Left colon (tissue), 2 donors: ENCODE results near the gene ICAM4. TPM values are rescaled to one million over a fixed set of nuclear protein-coding genes. Genes with fewer than 3 reads are reported as not detected.
"Not testable (repeated sequence)": the region's sequence is repeated elsewhere in the genome, so short reads cannot be mapped to it uniquely, and the experiment has no call there.

Experiments
- ATAC-seq: fragments of 200-7000 bp; cut with Tn5 transposase; one replicate; pipeline ENCODE4 v1.9.1; 2020; ENCODE audit warnings: mild to moderate bottlenecking, moderate library complexity
- DNase-seq, 2 donors: peaks; one replicate each; pipeline ENCODE4 v3.0.0-alpha.2; 2020
- intact Hi-C, 2 donors: fragments of 100-400 bp; cut with DNase I in 1 of 2; cut with micrococcal nuclease in 1 of 2; formaldehyde crosslinking; loops; one replicate each; pipeline versions ENCODE4 v1.11.2 to v1.14.0; 2022; cut with DNase I, micrococcal nuclease
- long read RNA-seq: library from polyadenylated mRNA; unstranded; transcript quantifications from one replicate; pipeline ENCODE4 v2.0.0, GENCODE V29; 2021
- total RNA-seq, 2 donors: library from RNA; stranded (reverse); fragmentation: NEBNext Ultra II Directional; extraction: Animal tissue kit (Norgen Biotek cat#: 25700); gene quantifications; one replicate each; pipeline ENCODE4 v1.2.1, GENCODE V29; 2021
- donor health status: DM: no; HTN: no; CAD: no.
- donor health status: DM: yes; HTN: yes; CAD: no.

Gene ICAM4
- under 1 TPM in 1 of 2 donors, not detected in 1; 0.53 TPM for total RNA-seq
- long read RNA-seq: 0 reads

DNA sequence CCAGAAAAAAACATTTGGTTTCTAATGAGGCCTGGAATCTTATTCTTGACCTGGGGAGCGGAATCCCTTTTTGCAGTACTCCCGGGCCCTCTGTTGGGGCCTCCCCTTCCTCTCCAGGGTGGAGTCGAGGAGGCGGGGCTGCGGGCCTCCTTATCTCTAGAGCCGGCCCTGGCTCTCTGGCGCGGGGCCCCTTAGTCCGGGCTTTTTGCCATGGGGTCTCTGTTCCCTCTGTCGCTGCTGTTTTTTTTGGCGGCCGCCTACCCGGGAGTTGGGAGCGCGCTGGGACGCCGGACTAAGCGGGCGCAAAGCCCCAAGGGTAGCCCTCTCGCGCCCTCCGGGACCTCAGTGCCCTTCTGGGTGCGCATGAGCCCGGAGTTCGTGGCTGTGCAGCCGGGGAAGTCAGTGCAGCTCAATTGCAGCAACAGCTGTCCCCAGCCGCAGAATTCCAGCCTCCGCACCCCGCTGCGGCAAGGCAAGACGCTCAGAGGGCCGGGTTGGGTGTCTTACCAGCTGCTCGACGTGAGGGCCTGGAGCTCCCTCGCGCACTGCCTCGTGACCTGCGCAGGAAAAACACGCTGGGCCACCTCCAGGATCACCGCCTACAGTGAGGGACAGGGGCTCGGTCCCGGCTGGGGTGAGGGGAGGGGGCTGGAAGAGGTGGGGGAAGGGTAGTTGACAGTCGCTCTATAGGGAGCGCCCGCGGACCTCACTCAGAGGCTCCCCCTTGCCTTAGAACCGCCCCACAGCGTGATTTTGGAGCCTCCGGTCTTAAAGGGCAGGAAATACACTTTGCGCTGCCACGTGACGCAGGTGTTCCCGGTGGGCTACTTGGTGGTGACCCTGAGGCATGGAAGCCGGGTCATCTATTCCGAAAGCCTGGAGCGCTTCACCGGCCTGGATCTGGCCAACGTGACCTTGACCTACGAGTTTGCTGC lies at the start of gene ICAM4:
Gene ICAM4 (plus strand): TSS at position 153 of the 935 bp plus-strand sequence. CDS start 58 bp downstream, at position 211.
- peak; percentile 24 for ATAC-seq
- DNase-seq: peak; percentile 43 to 67
- intact Hi-C loops: loop anchor here in 1 of 2 donors (10.0 kb wide), 1 partner anchor 418 kb away; the partner anchor contains the start of gene QTRT1

GRCh38 chr19:10237702-10238101 lies 49.1 kb upstream of the ICAM4 start:
- no peak for ATAC-seq
- DNase-seq: no peak
- intact Hi-C loops: no loop called here

DNA sequence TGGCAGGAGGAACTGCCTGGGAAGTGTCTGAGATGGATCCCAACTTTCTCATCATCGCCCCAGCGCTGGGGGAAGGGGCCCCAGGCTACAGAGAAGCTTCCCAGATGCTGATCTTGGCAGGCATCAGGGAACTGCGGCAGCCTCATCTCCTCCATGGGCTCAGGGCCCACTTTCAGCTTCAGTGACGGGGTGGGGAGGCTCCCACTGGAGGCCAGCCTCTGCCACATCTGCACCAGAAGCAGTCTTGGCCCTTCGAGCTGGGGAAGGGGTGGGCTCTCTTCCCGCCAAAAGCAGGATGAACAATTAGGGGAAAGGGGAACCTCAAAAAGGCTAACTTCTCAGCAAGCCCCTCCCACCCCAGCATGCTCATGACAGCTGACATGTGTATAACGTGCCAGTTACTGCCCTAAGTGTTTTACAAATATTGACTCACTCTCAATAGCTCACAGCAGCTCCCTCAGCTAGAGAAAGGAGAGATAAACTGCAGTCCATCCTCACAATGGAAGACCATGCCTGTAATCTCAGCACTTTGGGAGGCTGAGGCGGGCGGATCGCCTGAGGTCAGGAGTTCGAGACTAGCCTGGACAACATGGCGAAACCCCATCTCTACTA lies 48.5 kb upstream of the ICAM4 start:
- DNase-seq (peak; percentile 50 to 62), ATAC-seq (peak; percentile 95)
- intact Hi-C loops: no loop called here

DNA sequence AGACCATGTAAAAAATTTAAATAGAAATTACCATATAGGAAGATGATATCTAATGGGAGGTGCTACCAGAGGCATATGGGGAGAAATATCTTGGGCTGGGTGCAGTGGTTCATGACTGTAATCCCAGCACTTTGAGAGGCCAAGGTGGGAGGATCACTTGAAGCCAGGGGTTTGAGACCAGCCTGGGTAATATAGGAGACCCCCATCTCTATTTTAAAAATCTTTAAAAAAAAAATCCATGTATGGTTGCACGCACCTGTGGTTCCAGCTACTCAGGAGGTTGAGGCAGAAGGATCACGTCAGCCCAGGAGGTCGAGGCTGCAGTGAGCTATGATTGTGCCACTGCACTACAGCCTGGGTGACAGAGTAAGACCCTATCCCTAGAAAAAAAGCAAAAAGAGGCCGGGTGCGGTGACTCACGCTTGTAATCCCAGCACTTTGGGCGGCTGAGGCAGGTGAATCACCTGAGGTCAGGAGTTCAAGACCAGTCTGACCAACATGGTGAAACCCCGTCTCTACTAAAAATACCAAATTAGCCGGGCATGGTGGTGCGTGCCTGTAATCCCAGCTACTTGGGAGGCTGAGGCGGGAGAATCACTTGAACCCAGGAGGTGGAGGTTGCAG lies 44.8 kb upstream of the ICAM4 start:
- DNase-seq, intact Hi-C loops, ATAC-seq: not testable (repeated sequence)

- DNase-seq: no peak
- ATAC-seq: no peak
- intact Hi-C loops: no loop called here
These were observed 43.1 kb upstream of the ICAM4 start for GRCh38 chr19:10243606-10244005.

DNA sequence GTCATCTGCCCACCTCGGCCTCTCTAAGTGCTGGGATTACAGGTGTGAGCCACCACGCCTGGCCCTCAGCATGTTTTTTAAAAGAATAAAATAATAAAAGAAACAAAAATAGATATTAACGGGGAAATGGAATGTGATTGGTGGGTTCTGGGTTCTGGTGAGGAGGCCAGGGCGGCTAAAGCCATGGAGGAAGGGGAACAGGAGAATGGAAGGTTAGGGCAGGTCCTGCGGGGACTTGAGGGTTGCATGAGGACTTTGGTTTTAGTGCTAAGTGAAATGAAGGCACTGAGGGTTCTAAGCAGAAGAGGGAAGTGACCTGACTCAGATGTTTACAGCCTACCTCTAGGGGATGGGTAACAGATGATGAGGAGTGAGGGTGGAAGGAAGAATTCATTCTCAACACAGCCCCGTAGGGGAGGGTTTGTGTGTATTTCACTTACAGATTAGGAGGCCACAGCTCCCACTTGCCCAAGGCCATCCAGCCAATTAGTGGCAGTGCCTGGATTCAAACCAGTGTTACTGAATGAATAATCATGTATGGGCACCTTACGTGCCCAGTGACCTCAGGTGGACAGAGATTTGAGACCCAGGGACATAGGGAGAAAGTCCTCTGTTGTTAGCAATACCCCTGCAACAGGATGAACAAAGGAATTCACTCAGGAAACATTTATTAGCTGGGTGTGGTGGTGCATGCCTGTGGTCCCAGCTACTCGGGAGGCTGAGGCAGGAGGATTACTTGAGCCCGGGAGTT lies 41.4 kb upstream of the ICAM4 start:
- intact Hi-C loops: no loop called here
- ATAC-seq (no peak), DNase-seq (no peak)

DNA sequence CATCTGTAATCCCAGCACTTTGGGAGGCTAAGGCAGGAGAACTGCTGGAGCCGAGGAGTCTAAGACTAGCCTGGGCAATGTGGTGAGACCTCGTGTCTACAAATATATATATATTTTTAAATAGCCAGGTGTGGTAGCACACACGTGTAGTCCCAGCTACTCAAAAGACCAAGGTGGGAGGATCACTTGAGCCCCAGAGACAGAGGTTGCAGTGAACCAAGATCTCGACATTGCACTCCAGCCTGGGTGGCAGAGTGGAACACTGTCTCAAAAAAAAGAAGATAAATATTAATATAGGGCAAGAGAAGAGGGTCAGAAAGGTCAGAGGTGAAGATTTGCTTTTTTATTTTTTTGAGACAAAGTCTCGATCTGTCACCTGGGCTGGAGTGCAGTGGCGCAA lies 40.2 kb upstream of the ICAM4 start:
- ATAC-seq (no peak), DNase-seq (no peak)
- intact Hi-C loops: no loop called here

DNA sequence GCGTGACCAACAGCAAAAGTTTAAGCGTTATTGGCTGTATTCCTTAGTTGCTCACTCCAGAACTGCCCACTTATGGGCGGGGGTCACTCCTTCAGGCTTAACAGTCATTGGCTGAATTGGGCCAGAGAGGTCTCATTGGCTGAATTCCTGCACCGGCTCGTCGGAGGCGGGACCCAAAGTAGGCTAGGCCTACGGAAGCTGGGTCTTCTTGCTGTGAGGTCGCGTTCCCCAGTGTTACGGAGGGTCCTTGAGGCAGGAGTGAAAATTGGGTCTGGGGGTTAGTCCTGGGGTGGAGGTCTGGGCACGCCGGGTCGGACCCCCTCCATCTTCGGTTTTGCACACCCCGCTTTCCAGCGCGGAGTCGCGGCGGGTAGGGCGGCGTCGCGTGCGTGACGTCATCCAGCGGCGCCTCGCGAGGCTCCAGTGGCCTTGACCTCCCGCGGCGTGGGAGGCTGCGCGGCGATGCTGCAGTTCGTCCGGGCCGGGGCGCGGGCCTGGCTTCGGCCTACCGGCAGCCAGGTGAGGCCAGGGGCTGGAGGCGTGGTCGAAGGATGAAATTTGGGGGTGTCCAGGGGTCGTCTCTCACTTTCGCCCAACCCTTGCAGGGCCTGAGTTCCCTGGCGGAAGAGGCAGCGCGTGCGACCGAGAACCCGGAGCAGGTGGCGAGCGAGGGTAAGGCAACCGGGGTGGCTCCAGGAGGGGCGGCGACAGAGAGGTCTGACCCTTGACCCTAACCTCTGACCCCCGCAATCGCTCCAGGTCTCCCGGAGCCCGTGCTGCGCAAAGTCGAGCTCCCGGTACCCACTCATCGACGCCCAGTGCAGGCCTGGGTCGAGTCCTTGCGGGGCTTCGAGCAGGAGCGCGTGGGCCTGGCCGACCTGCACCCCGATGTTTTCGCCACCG lies 34.7 kb upstream of the ICAM4 start, which contains the start of gene MRPL4:
Gene MRPL4 (plus strand): TSS at position 423 of the 903 bp plus-strand sequence. CDS start 40 bp downstream, at position 463.
- DNase-seq: peak; percentile 98 to 99
- intact Hi-C loops: no loop called here
- peak; percentile 92 for ATAC-seq

GRCh38 chr19:10252707-10253106 lies 34.0 kb upstream of the ICAM4 start:
- ATAC-seq: no peak
- intact Hi-C loops: no loop called here
- DNase-seq: no peak

DNA sequence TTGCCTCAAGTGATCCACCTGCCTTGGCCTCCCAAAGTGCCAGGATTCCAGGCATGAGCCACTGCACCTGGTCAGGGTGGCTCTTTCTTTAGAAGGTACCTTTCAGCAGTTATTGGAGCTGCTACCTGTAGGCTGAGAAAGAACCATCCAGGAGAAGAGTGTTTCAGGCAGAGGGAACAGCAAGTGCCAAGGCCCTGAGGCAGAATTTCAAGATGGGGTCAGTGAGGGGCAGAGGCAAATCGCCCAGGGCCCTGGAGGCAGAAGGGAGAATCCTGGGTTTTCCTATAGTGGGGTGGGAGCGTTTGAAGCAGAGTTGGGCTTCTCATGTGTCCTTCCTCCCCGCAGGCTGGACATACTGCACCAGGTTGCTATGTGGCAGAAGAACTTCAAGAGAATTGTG lies 32.5 kb upstream of the ICAM4 start:
- intact Hi-C loops: no loop called here
- no peak for DNase-seq
- ATAC-seq: no peak

DNA sequence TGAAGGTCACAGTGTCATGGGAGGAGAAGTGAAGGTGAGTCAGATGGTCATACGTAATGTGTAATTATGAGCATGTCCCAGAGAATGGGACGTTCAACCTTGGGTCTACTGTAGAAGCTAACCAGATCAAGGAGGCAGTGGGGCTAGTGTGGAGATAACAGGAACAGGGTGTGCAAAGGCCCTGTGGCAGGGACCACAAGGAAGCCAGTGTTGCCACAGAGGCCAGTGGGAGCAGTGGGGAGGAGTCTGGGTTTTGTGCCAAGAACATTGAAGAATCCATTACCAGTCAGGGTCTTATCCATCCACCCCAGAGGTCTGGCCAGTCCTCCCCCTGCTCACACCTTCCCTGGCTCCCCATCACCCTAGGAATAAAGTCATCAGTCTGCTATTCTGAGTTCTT lies 31.4 kb upstream of the ICAM4 start:
- ATAC-seq (no peak), DNase-seq (no peak)
- intact Hi-C loops: no loop called here

DNA sequence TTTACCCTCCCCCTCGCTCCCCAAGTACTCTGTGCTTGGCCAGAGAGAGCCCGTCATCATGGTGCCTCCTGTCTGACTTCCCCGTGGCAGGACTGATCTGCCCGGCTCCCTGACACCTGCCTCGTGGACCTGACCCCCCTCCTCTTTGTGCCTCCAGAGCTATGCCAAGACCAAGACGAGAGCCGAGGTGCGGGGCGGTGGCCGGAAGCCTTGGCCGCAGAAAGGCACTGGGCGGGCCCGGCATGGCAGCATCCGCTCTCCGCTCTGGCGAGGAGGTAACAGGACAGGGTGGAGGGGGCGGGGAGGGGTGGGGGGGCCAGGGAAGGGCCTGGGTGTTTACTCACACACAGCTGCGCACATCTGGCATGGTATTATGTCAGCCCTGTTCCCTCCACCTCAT lies 30.2 kb upstream of the ICAM4 start:
- no peak for DNase-seq
- intact Hi-C loops: no loop called here
- no peak for ATAC-seq

DNA sequence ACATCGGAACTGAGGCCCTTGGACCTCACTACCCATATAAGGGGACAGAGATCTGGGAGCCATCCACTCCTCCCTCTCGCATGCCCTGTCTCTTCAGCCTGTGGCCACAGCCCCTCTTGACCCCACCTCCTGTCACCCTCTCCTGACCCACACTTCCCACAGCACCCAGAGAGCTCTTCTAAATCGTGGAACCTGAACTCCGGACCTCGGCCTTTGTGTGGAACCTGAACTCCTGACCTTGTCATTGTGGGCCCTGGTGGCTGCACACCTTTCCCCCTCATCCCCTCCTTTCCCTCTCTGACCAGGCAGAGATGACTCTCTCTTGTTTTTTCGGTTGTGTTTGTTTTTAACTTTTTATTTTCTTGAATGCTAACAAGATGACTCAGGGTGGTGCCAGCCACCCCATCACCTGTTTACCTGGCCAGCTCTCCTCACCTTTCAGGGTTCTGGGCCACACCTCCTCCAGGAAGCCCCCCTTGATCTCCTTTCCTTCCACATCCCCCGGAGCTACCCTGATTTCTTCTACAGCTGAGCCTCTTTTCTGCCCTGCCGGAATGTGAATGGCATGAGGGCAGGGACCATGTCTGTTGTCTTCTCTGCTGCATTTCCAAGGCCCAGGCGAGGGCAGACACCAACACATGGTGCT lies 29.7 kb upstream of the ICAM4 start:
- intact Hi-C loops: no loop called here
- no peak for DNase-seq
- no peak for ATAC-seq

DNA sequence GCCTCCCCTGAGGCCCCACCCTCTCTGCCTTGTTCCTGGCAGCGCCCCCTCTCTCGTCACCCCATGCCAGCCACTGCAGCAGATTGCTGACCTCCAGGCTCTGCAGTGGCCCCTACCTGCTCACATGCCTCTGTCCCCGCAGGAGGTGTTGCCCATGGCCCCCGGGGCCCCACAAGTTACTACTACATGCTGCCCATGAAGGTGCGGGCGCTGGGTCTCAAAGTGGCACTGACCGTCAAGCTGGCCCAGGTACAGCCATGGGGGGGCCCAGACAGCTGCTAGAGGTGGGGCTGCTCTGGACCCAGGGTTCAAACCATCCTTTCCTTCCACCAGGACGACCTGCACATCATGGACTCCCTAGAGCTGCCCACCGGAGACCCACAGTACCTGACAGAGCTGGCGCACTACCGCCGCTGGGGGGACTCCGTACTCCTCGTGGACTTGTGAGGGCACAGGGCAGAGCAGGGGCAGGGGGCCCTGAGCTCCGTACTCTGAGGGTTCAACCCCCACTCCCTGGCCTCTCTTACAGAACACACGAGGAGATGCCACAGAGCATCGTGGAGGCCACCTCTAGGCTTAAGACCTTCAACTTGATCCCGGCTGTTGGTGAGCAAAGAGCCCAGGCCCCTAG lies 28.6 kb upstream of the ICAM4 start:
- DNase-seq: no peak
- no peak for ATAC-seq
- intact Hi-C loops: no loop called here

DNA sequence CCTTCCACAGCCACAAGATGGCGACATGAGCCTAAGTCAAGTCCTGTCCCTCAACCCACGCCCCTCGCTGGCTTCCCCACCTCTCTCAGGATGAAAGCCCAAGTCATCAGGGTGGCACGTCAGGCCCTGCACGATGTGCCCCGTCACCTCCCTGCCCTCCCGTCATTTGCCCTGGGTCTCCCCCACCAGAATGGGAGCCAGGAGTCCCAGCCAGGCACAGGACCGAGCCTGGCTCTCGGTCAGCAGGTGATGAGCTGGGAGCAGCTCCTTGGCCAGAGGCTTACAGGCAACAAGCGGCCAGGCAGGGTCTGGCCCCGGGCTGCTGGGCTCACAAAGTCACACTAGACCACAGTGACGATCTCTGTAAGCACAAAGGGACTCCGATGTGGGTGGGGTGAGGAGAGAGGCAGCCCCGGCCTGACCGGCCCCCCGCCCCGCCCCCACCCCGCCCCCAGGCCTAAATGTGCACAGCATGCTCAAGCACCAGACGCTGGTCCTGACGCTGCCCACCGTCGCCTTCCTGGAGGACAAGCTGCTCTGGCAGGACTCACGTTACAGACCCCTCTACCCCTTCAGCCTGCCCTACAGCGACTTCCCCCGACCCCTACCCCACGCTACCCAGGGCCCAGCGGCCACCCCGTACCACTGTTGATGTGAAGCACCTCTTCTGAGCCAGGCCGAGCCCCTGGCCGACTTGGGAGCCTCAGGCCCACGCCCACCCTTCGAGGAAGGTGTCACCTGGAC lies 27.4 kb upstream of the ICAM4 start:
- DNase-seq (peak; percentile 85 to 93), ATAC-seq (peak; percentile 55)
- intact Hi-C loops: no loop called here

GRCh38 chr19:10260141-10260584 lies 26.6 kb upstream of the ICAM4 start:
- ATAC-seq: peak; percentile 55
- DNase-seq: no peak
- intact Hi-C loops: no loop called here
